Brain microvascular endothelial cell (primary cell): ENCODE measurements around the gene MSLN.

Source experiments
- DNase-seq: peaks from one replicate; pipeline ENCODE4 v3.0.0-alpha.2; 2020
- H3K27ac ChIP-seq: fragments of 250-450 bp; sonication (Bioruptor Pico); 2 replicates; pipeline ENCODE4 v1.5.1; 2020; ENCODE audit warnings: mild to moderate bottlenecking, moderate library complexity
- H3K27me3 ChIP-seq: fragments of 250-450 bp; sonication (Bioruptor Pico); replicated peaks from 2 replicates; pipeline ENCODE4 v1.5.1; 2020; ENCODE audit warnings: mild to moderate bottlenecking
- H3K36me3 ChIP-seq: fragments of 250-450 bp; sonication (Bioruptor Pico); replicated peaks from 2 replicates; pipeline ENCODE4 v1.5.1; 2020; ENCODE audit warnings: mild to moderate bottlenecking
- H3K4me3 ChIP-seq: 2 replicates; pipeline ENCODE4 v1.5.1; 2011; ENCODE audit warnings: low read depth, mild to moderate bottlenecking, control low read depth, low read length, moderate library complexity
- CTCF ChIP-seq: IDR thresholded peaks from 2 replicates; pipeline ENCODE4 v1.5.1; 2011; ENCODE audit warnings: low read depth, mild to moderate bottlenecking, moderate library complexity, low read length, control low read depth, inconsistent platforms; ENCODE audit errors: missing control alignments
- in situ Hi-C: cut with HindIII; loops from 2 replicates; pipeline ENCODE4 v1.10.0; 2017; ENCODE audit warnings: low sequenced_read_pairs, low pct_ligation_motif_present

The MSLN gene

GRCh38 chr16:764184-764750, 3.7 kb downstream of the MSLN start:
- H3K27me3 ChIP-seq = no peaks in the 10 kb centered on the region
- TF ChIP-seq CTCF = no peak
- no peaks in the 10 kb centered on the region for H3K36me3 ChIP-seq
- no peak for DNase-seq
- in situ Hi-C loops = no loop called here
- H3K27ac ChIP-seq = no peak overlapping the region
- no peak overlapping the region for H3K4me3 ChIP-seq

- H3K27me3 ChIP-seq = no peaks in the 10 kb centered on the region
- no peak for TF ChIP-seq CTCF
- H3K36me3 ChIP-seq = no peaks in the 10 kb centered on the region
- H3K27ac ChIP-seq = no peak overlapping the region
- DNase-seq = no peak
- in situ Hi-C loops = no loop called here
- H3K4me3 ChIP-seq = no peak overlapping the region
Measured at GRCh38 chr16:764848-765487, 4.4 kb downstream of the MSLN start.

GRCh38 chr16:765488-765865, 4.9 kb downstream of the MSLN start:
- Histone ChIP-seq H3K27ac (no peak overlapping the region), H3K4me3 (no peak overlapping the region), H3K27me3 (no peaks in the 10 kb centered on the region), H3K36me3 (no peaks in the 10 kb centered on the region)
- in situ Hi-C loops = no loop called here
- no peak for DNase-seq
- TF ChIP-seq CTCF = no peak

GRCh38 chr16:766008-766819, 5.7 kb downstream of the MSLN start:
- Histone ChIP-seq H3K36me3 (no peaks in the 10 kb centered on the region), H3K27ac (no peak overlapping the region), H3K27me3 (no peaks in the 10 kb centered on the region), H3K4me3 (no peak overlapping the region)
- in situ Hi-C loops = no loop called here
- DNase-seq = no peak
- TF ChIP-seq CTCF = no peak

GRCh38 chr16:766820-767640, 6.5 kb downstream of the MSLN start:
- Histone ChIP-seq H3K27ac (no peak overlapping the region), H3K27me3 (no peaks in the 10 kb centered on the region), H3K4me3 (no peak overlapping the region), H3K36me3 (no peaks in the 10 kb centered on the region)
- in situ Hi-C loops = no loop called here
- TF ChIP-seq CTCF = no peak
- DNase-seq = no peak
